BE2C (cell line): ENCODE data around the gene MRPL58.

Source experiments
- DNase-seq: peaks from one replicate; pipeline ENCODE4 v3.0.0-alpha.2; 2020
- H3K27me3 ChIP-seq: fragments of 250-450 bp; sonication (Bioruptor Pico); 2 replicates; pipeline ENCODE4 v1.5.1; 2020; ENCODE audit warnings: mild to moderate bottlenecking
- H3K36me3 ChIP-seq: fragments of 250-450 bp; sonication (Bioruptor Pico); 2 replicates; pipeline ENCODE4 v1.5.1; 2020; ENCODE audit warnings: mild to moderate bottlenecking
- H3K4me1 ChIP-seq: fragments of 250-450 bp; sonication (Bioruptor Pico); 2 replicates; pipeline ENCODE4 v1.5.1; 2020
- H3K4me3 ChIP-seq: 2 replicates; pipeline ENCODE4 v1.5.1; 2011; ENCODE audit warnings: low read depth, low read length
- H3K9me3 ChIP-seq: fragments of 250-450 bp; sonication (Bioruptor Pico); 2 replicates; pipeline ENCODE4 v1.5.1; 2020
- CTCF ChIP-seq: IDR thresholded peaks from 2 replicates; pipeline ENCODE4 v1.5.1; 2012; ENCODE audit warnings: mild to moderate bottlenecking, low read depth, low read length

MRPL58 gene

GRCh38 chr17:75068750-75069149, 56.3 kb downstream of the MRPL58 start:
- TF ChIP-seq CTCF = no peak
- H3K4me3 ChIP-seq = no peak overlapping the region
- DNase-seq = no peak
- H3K27me3 ChIP-seq = no peaks in the 10 kb centered on the region
- no peaks in the 10 kb centered on the region for H3K9me3 ChIP-seq
- H3K4me1 ChIP-seq = no peaks in the 10 kb centered on the region
- H3K36me3 ChIP-seq = no peaks in the 10 kb centered on the region; the same call in 1 of the 2 replicates

GRCh38 chr17:75069783-75070182, 57.3 kb downstream of the MRPL58 start:
- H3K36me3 ChIP-seq = no peaks in the 10 kb centered on the region
- no peaks in the 10 kb centered on the region for H3K27me3 ChIP-seq
- no peak overlapping the region for H3K4me3 ChIP-seq
- peak; percentile 36 for TF ChIP-seq CTCF
- DNase-seq = no peak
- no peaks in the 10 kb centered on the region for H3K4me1 ChIP-seq
- no peaks in the 10 kb centered on the region for H3K9me3 ChIP-seq
